GM21515 (cell line): Measurements from ENCODE around the gene ERG.

Experiments
- ATAC-seq: cut with Tn5 transposase; IDR thresholded peaks from one replicate; pipeline ENCODE4 v1.9.1; 2021; ENCODE audit not compliant: unreplicated experiment

ERG gene

GRCh38 chr21:38500073-38500472 lies 1.8 kb upstream of the ERG start:
- no peak for ATAC-seq

GRCh38 chr21:38499296-38499695 lies 1.0 kb upstream of the ERG start:
- ATAC-seq: no peak

DNA sequence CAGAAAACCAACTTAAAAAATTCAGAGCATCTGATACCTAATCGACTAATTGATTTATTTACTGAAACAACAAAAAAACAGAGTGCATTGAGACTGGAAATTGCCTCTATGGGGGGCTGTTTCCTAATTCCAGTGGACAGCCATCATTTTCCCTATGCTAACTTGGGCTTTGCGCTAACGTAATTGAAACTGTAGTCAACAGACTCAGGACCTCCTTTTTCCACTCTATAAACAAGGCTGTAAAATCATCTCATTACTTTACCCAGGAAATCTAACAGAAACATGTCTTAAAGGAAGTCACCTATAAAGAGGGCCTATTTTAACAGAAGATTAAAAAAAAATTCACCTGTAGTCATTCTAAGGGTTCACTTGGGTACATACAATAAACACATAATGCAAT lies 2.1 kb downstream of the ERG start:
- no peak for ATAC-seq

- no peak for ATAC-seq
These were observed 2.6 kb downstream of the ERG start for GRCh38 chr21:38495696-38496095.

DNA sequence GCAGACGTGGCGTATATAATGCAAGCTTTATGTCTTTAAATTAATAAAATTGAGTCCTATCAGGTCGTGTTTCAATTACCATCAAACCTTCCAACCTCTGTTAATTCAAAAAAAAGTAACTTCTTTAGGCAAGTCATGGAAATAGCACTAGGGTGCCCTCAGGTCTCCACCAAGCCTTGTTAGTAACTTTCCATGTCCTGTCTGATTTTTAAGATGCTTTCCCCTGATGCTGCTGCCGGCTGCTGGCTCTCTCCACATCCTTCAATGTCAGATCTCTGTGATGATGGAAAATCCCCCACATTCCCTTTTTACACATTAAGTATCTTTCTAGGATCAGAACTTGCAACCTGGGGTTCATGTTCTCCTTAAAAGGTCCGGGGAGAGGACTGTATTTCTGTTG lies 3.0 kb downstream of the ERG start:
- ATAC-seq: no peak

DNA sequence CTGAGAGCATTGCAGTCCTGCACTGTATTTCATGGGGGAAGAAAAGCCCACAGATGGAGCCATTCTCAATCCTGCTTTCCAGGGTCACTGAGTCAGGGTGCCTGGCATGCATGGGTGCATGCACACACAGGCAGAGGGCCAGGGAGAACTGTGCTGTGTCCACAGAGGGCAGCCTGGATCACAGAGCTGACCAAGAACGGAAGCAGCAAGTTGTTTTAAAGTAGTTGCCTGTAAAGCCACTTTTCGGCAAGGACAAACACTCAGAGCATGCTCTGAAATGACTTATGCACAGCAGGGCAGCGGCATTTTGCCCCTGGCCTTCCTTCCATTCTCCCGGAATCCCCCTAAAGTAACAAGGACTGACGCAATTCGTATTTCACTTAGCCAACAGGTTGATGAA lies 3.6 kb downstream of the ERG start:
- no peak for ATAC-seq

DNA sequence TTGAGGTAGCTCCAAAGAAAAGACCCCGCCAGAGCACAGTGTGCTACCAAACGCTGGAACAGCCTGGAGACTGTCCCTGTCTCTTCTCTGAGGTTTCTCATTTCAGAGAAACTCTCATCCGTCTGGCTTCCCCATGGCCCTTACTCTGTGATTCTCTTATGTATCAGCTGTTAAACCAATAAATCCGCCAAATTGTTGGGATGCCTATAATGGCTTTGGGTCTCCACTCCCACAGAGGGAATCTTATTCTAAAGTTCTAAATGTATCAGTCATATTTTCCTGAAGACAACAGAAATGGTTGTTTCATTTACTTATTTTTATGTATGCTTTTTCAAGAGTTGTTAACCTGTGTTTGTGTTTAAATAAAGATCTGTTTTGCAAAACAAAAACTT lies 4.0 kb downstream of the ERG start:
- ATAC-seq: no peak

DNA sequence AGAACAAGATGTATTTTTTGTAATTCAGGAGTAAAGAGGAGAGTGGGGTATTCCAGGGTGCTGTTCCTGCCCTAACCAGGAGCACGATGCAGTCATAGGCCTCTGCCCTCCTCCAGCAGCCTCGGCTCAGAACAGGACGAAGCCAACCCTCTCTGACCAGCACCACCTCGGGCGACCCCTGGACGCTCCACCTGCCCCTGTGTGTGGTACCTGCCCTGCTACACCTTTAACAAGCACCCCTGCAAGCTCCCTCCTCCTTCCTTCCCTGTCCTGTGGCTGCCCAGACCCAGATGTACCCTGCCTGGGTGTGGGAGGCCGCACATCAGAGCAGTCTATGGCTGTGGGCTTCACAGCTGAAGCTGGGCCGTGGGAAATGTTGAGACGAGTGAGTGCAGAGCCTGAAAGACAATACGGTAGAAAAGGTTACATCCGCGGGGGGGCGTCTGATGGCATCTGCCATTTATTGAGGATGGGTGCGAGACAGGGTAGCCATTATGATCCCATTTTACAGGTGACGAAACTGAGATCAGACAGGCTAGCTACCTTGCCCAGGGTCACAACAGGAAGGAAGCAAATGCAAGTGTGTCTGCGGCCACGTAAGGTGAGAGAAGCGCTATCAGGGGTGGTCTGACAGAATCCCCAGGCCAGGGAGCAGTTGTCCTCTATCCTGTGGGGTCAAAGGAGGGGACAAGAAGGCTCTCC lies 4.6 kb downstream of the ERG start:
- no peak for ATAC-seq

DNA sequence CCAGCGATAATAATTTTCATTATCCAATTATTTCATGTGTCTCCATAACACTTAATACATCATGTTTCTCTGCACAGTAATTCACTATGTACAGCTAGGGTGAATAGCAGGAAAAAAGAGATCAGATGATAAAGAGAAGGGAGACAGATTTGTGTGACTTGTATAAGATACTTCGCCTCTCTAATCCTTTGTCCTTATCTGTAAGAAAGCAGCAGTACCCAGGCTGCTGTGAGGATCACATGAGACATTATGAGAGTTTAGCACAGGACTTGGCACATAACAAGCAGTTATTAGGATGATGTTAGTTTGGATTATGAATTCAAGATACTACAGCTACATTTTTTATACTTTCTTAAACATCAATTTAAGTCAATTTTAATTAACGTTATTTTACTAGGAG lies 6.3 kb downstream of the ERG start:
- no peak for ATAC-seq

GRCh38 chr21:38491536-38491935 lies 6.7 kb downstream of the ERG start:
- ATAC-seq: no peak

- ATAC-seq: no peak
These were observed 7.8 kb downstream of the ERG start for GRCh38 chr21:38490411-38491020.

DNA sequence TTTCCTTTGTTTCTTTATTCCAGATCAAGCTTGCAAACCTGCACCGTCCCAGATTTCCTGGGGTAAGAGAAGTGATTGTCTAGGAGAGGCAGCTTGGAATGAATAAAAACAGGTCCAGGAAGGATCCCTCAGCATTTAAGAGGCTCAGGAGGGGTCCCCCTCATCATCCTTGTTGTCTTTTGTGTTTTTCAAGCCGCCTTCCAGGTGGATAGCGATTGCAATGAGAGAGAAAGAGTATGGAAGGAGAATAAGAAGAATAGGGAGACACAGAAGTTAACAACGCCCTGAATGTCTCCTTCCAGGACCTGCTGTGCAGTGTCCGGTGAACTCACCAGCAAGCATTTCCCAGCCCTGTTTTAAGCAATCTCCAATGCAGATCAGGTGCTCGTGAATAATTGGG lies 8.5 kb downstream of the ERG start:
- no peak for ATAC-seq

- ATAC-seq: no peak
These were observed 9.0 kb downstream of the ERG start for GRCh38 chr21:38489271-38489652.

DNA sequence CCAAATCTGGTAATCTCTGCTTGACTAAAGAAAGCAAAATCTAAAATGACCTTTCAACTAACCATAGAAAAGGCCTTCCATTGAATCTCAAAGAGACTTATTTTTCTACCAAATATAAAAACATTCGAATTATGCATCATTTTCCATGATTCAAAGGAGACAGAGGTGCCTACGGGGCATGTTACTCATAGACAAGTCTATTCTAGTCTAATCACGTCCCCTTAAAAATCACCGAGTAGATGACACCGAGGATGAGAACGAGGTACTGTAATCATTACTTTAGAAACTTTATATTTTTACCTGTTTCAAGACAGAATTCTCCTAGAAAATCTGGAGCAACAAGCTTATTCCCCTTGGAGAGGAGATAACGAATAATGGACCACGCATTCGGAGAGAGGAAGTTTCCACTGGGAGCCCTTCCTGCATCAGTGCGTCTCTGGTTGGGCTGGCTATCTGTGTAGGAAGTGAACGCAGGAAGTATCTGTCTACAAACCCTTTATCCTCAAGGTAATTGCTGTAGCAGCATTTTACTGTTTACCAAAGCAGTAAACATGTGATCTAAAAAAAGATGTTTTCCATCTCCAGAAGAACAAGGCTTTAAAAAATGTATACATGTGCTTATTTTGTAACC lies 9.5 kb downstream of the ERG start:
- no peak for ATAC-seq

GRCh38 chr21:38487901-38488639 lies 10.2 kb downstream of the ERG start:
- ATAC-seq: no peak

GRCh38 chr21:38486706-38487105 lies 11.6 kb downstream of the ERG start:
- ATAC-seq: no peak

DNA sequence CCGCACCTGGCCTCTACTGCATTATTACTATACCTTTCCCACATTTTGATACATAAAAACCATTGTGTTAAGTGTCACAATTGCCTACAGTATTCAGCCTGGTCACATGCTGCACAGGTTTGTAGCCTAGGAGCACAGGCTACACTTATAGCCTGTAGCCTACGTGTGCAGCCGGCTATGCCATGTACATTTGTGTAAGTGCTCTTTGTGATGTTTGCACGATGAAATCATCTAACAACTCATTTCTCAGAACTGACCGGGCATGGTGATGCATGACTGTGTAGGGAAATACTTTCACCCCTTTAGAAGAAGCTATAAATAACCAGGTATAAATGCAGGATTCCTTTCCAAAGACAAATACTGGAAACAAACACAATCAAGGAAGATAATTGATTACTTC lies 12.1 kb downstream of the ERG start:
- no peak for ATAC-seq

- no peak for ATAC-seq
These were observed 18.4 kb downstream of the ERG start for GRCh38 chr21:38479641-38480525.

- ATAC-seq: no peak
These were observed 19.5 kb downstream of the ERG start for GRCh38 chr21:38478782-38479181.

DNA sequence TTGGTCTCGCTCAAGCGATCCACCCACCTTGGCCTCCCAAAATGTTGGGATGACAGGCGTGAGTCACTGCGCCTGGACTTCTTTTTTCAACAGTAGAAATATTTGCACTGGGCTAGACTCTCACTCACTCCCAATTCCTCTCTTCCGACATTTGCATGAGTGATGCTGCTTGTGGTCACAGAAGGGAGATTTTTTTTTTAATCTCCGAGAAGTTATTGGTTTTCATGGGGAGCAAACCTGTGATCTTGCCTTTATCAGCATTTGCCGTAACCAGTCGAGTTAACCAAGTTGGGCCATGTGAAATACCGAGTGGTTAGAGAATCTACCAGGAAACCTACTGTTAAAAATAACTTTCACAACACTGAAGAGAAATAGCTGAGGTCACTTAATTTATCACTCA lies 21.1 kb downstream of the ERG start:
- ATAC-seq: no peak

DNA sequence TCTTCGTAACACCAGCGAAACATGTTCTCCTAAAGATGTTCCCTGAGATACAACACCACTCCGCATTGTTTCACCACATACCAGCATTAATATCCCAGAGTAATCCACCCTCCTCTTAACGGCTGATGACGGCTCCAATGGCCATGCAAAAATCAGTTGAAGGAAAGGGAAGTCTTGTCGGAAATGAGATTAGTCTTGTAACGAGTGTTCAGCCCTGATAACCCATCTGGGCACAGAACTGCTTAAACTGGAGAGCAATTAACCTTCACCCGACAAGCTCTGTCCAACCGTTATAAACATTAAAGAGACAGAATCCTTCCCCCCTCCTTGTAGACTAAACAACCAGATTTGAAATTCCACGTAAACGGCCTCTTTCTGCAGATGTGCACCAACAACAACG lies 21.9 kb downstream of the ERG start:
- no peak for ATAC-seq
